ENCODE data around the gene IL20. TPM values are rescaled to one million over a fixed set of nuclear protein-coding genes. Genes with fewer than 3 reads are reported as not detected.

The IL20 gene
- total RNA-seq, 1 experiment from 2014 or later = not detected

DNA sequence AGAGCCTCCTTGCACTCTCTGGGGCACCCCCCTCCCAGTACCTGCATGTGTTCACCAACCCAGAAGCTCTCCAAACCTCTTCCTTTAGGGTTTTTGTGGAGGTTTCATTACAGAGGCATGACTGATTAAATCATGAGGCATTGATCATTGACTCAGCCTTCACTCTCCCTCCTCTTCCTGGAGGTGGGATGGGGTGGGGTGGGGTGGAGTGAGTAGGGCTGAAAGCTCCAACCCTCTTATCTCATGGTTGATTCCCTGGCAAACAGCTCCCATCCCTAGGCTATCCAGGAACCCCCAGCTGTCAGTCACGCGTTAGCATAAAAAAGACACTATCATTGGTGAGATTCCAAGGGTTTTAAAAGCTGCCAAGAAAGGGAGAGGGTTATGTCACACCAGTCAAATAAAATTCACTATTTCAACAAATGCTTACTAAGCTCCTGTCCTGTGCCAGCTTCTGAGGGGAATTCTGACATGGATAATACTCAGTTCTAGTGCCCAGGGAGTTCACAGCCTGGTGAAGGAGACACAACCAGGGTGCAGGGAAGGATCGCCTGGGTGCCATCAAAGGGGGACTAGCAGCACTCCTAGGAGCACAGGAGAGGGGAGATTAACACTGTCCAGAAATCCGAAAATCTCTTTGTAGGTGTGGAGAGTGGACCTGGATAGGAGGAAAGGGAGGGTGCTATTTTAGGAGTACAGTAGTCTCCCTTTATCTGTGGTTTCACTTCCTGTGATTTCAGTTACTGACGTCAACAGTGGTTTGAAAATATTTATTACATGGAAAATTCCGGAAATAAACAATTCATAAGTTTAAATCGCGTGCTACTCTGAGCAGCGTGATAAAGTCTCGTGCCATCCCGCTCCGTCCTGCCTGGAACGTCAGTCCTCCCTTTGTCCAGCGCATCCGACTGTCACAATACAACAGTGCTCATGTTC, 25.0 kb downstream of the IL20 start:
- Histone ChIP-seq H3K4me3 (ENCODE audit: low read depth in 2 of 2, low read length in 2 of 2) (no peak overlapping the region), H3K9me3 (ENCODE audit: control insufficient read depth, insufficient read depth, low read depth, low read length) (no peaks in the 10 kb centered on the region), H3K36me3 (ENCODE audit: control insufficient read depth, insufficient read depth, low read length) (no peaks in the 10 kb centered on the region), H3K27me3 (ENCODE audit: control insufficient read depth, insufficient read depth, low read length) (peaks cover 14% of the 10 kb centered on the region), H3K27ac (ENCODE audit: low read length) (no peak overlapping the region), H3K4me1 (ENCODE audit: control insufficient read depth, insufficient read depth, low read length) (no peaks in the 10 kb centered on the region)
- in situ Hi-C loops (cut with HindIII; ENCODE audit: low pct_unique_long_range_greater_than_20kb, low sequenced_read_pairs) (no loop called here), intact Hi-C loops (cut with micrococcal nuclease; ENCODE audit: unreplicated experiment) (no loop called here)
- ATAC-seq (peak; percentile 56; the same call in 1 of the 2 replicates), DNase-seq (ENCODE audit: low read depth, low spot score) (no peak)
- ChIA-PET POLR2A (no interaction called here), CTCF (no interaction called here)
- BruUV-seq (replicated peaks) = no TSS peak
- TF ChIP-seq POLR2AphosphoS5 (IDR thresholded peaks at IDR 0.05; ENCODE audit: low read depth, low read length) (no peak), SIN3A (IDR thresholded peaks at IDR 0.05; ENCODE audit: borderline replicate concordance, insufficient read depth, low read depth, low read length) (no peak), TCF7L2 (IDR thresholded peaks at IDR 0.05; ENCODE audit: low read depth, low read length) (no peak)
- TF ChIP-seq, protein P1, sequence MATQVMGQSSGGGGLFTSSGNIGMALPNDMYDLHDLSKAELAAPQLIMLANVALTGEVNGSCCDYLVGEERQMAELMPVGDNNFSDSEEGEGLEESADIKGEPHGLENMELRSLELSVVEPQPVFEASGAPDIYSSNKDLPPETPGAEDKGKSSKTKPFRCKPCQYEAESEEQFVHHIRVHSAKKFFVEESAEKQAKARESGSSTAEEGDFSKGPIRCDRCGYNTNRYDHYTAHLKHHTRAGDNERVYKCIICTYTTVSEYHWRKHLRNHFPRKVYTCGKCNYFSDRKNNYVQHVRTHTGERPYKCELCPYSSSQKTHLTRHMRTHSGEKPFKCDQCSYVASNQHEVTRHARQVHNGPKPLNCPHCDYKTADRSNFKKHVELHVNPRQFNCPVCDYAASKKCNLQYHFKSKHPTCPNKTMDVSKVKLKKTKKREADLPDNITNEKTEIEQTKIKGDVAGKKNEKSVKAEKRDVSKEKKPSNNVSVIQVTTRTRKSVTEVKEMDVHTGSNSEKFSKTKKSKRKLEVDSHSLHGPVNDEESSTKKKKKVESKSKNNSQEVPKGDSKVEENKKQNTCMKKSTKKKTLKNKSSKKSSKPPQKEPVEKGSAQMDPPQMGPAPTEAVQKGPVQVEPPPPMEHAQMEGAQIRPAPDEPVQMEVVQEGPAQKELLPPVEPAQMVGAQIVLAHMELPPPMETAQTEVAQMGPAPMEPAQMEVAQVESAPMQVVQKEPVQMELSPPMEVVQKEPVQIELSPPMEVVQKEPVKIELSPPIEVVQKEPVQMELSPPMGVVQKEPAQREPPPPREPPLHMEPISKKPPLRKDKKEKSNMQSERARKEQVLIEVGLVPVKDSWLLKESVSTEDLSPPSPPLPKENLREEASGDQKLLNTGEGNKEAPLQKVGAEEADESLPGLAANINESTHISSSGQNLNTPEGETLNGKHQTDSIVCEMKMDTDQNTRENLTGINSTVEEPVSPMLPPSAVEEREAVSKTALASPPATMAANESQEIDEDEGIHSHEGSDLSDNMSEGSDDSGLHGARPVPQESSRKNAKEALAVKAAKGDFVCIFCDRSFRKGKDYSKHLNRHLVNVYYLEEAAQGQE (IDR thresholded peaks at IDR 0.05; ENCODE audit: insufficient read depth in 1 of 2, low read depth in 2 of 2, low read length in 1 of 2) = no peak
- TF ChIP-seq, protein P2, sequence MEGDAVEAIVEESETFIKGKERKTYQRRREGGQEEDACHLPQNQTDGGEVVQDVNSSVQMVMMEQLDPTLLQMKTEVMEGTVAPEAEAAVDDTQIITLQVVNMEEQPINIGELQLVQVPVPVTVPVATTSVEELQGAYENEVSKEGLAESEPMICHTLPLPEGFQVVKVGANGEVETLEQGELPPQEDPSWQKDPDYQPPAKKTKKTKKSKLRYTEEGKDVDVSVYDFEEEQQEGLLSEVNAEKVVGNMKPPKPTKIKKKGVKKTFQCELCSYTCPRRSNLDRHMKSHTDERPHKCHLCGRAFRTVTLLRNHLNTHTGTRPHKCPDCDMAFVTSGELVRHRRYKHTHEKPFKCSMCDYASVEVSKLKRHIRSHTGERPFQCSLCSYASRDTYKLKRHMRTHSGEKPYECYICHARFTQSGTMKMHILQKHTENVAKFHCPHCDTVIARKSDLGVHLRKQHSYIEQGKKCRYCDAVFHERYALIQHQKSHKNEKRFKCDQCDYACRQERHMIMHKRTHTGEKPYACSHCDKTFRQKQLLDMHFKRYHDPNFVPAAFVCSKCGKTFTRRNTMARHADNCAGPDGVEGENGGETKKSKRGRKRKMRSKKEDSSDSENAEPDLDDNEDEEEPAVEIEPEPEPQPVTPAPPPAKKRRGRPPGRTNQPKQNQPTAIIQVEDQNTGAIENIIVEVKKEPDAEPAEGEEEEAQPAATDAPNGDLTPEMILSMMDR (IDR thresholded peaks at IDR 0.05) = no peak

DNA sequence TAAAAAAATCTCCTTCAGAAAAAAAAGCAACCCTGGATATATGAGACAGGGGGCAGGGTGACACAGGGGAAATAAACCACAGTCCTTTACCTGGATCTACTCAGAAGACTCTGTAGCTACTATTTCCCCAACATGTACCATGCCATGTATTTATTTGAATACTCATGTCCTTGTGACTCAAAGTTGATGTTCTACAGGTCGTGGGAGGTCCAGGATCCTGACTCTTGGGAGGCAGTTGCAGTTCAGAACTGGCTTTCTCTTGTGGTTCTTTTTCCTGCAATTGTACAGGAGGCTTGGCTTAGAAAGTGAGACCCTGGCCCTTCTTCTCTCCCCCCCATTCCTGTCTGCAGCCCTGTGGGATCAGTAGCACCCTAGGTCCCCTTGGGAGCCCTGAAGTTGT, 26.0 kb downstream of the IL20 start:
- intact Hi-C loops (cut with micrococcal nuclease; ENCODE audit: unreplicated experiment) = no loop called here
- no peak for TF ChIP-seq TCF7L2 (IDR thresholded peaks at IDR 0.05; ENCODE audit: low read depth, low read length)
- TF ChIP-seq SIN3A (IDR thresholded peaks at IDR 0.05; ENCODE audit: borderline replicate concordance, insufficient read depth, low read depth, low read length) = no peak
- TF ChIP-seq POLR2AphosphoS5 (IDR thresholded peaks at IDR 0.05; ENCODE audit: low read depth, low read length) = no peak
- TF ChIP-seq, protein P2 (IDR thresholded peaks at IDR 0.05) = no peak
- TF ChIP-seq, protein P1 (IDR thresholded peaks at IDR 0.05; ENCODE audit: insufficient read depth in 1 of 2, low read depth in 2 of 2, low read length in 1 of 2) = no peak
- CTCF ChIA-PET = no interaction called here
- H3K9me3 ChIP-seq (ENCODE audit: control insufficient read depth, insufficient read depth, low read depth, low read length) = no peaks in the 10 kb centered on the region
- H3K27me3 ChIP-seq (ENCODE audit: control insufficient read depth, insufficient read depth, low read length) = peaks cover 14% of the 10 kb centered on the region
- no peak overlapping the region for H3K27ac ChIP-seq (ENCODE audit: low read length)
- no peaks in the 10 kb centered on the region for H3K36me3 ChIP-seq (ENCODE audit: control insufficient read depth, insufficient read depth, low read length)
- no peaks in the 10 kb centered on the region for H3K4me1 ChIP-seq (ENCODE audit: control insufficient read depth, insufficient read depth, low read length)
- DNase-seq (ENCODE audit: low read depth, low spot score) = no peak
- ATAC-seq = no peak
- in situ Hi-C loops (cut with HindIII; ENCODE audit: low pct_unique_long_range_greater_than_20kb, low sequenced_read_pairs) = no loop called here
- H3K4me3 ChIP-seq (ENCODE audit: low read depth in 2 of 2, low read length in 2 of 2) = no peak overlapping the region
- BruUV-seq (replicated peaks) = no TSS peak
- POLR2A ChIA-PET = no interaction called here
